ENCODE measurements around the gene LRGUK. TPM values are rescaled to one million over a fixed set of nuclear protein-coding genes. Genes with fewer than 3 reads are reported as not detected.

Gene LRGUK
- total RNA-seq, 1 experiment from 2014 or later: 1.9 TPM

- no peak overlapping the region for H3K4me3 Mint-ChIP-seq
- no peak for TF ChIP-seq CREM (CRISPR knock-in tag; IDR thresholded peaks at IDR 0.05)
- TF ChIP-seq TCF7 (CRISPR knock-in tag; IDR thresholded peaks at IDR 0.05; ENCODE audit: low read depth): no peak
- no peak for TF ChIP-seq ZNF232 (CRISPR knock-in tag; IDR thresholded peaks at IDR 0.05)
- no peak for TF ChIP-seq FOXP1 (CRISPR knock-in tag; IDR thresholded peaks at IDR 0.05; ENCODE audit: borderline replicate concordance)
- no peak for TF ChIP-seq CDX4 (CRISPR knock-in tag; IDR thresholded peaks at IDR 0.05; ENCODE audit: borderline replicate concordance)
- no peak for TF ChIP-seq ESRRA (CRISPR knock-in tag; IDR thresholded peaks at IDR 0.05; ENCODE audit: borderline replicate concordance)
- no peak for TF ChIP-seq ZNF512 (CRISPR knock-in tag; IDR thresholded peaks at IDR 0.05; ENCODE audit: borderline replicate concordance)
- no peak for TF ChIP-seq ATF6 (CRISPR knock-in tag; IDR thresholded peaks at IDR 0.05)
- TF ChIP-seq SP1 (CRISPR knock-in tag; conservative IDR thresholded peaks at IDR 0.05): no peak
- TF ChIP-seq ZNF532 (CRISPR knock-in tag; IDR thresholded peaks at IDR 0.05; ENCODE audit: borderline replicate concordance): no peak
- TF ChIP-seq NR2C2 (CRISPR knock-in tag; IDR thresholded peaks at IDR 0.05): no peak
- no peak for TF ChIP-seq ZNF425 (CRISPR knock-in tag; conservative IDR thresholded peaks at IDR 0.05)
- no peak for TF ChIP-seq NR1H2 (CRISPR knock-in tag; IDR thresholded peaks at IDR 0.05)
- TF ChIP-seq MYBL2 (CRISPR knock-in tag; IDR thresholded peaks at IDR 0.05): no peak
- H3K4me1 Mint-ChIP-seq: no peaks in the 10 kb centered on the region
- H3K27ac Mint-ChIP-seq: no peak overlapping the region
- ChIA-PET POLR2A (no interaction called here), CTCF (interaction anchor here (0.8 kb wide), 1 partner anchor 24 kb away, joined by 3 read pairs; no protein-coding TSS in a partner anchor)
- peaks cover 5% of the 10 kb centered on the region; the same call in 1 of the 2 replicates for H3K9me3 Mint-ChIP-seq
- DNase-seq (ENCODE audit: low spot score) (no peak), ATAC-seq (no peak)
- H3K27me3 Mint-ChIP-seq (ENCODE audit: low read depth): no peaks in the 10 kb centered on the region
- peaks cover 8% of the 10 kb centered on the region; the same call in 1 of the 2 replicates for H3K36me3 Mint-ChIP-seq
Observed at GRCh38 chr7:134165252-134165651, 38.1 kb downstream of the LRGUK start.

GRCh38 chr7:134167250-134167649 is 40.1 kb downstream of the LRGUK start:
- Mint-ChIP-seq H3K4me3 (no peak overlapping the region), H3K27ac (no peak overlapping the region), H3K4me1 (no peaks in the 10 kb centered on the region), H3K36me3 (0 out of 2 replicates have a peak, but pooled peaks cover 2% of the 10 kb centered on the region), H3K9me3 (peaks cover under 1% of the 10 kb centered on the region; the same call in 1 of the 2 replicates), H3K27me3 (ENCODE audit: low read depth) (no peaks in the 10 kb centered on the region)
- TF ChIP-seq ZNF425 (CRISPR knock-in tag; conservative IDR thresholded peaks at IDR 0.05) (no peak), ZNF232 (CRISPR knock-in tag; IDR thresholded peaks at IDR 0.05) (no peak), SMAD3 (CRISPR knock-in tag; IDR thresholded peaks at IDR 0.05; ENCODE audit: borderline replicate concordance) (no peak)
- no peak for DNase-seq (ENCODE audit: low spot score)
- no peak for ATAC-seq
- ChIA-PET POLR2A (no interaction called here), CTCF (no interaction called here)
